ENCODE results near the gene GDF15. TPM values are rescaled to one million over a fixed set of nuclear protein-coding genes. Genes with fewer than 3 reads are reported as not detected.
"Not testable (repeated sequence)": the region's sequence is repeated elsewhere in the genome, so short reads cannot be mapped to it uniquely, and the experiment has no call there.

GDF15 gene
- total RNA-seq, 2 experiments from 2014 or later = 0.34 to 0.75 TPM

DNA sequence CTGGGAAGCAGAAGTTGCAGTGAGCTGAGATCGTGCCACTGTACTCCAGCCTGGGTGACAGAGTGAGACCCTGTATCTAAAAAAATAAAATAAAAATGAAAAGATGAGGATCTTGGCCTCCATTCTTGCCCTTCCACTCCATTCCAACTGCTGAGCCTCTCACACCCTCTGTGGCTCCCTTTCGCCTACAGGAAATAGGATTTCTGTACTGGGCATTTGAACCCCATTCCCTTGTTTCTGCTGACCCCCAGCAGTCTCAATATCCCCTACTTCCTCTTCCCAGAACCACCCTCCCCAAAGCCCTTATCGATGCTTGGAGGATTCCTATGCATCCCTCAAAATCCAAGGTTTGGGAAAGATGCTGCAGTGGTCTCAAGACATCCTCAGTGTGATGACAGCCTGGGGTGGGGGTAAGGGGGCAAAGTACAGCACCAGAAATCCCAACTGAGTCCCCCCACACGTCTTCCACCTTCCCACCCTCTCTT is 12.5 kb upstream of the GDF15 start:
- Mint-ChIP-seq H3K36me3 (no peaks in the 10 kb centered on the region), H3K9me3 (no peaks in the 10 kb centered on the region), H3K4me3 (peak overlapping the region; percentile 62), H3K27me3 (no peaks in the 10 kb centered on the region), H3K27ac (peak overlapping the region; percentile 88), H3K4me1 (peaks cover 11% of the 10 kb centered on the region)
- ATAC-seq (ENCODE audit: low read depth) (no peak), DNase-seq (no peak)
- POLR2A ChIA-PET = interaction anchor here (1.6 kb wide), 1 partner anchor 43 kb away, joined by 4 read pairs; no protein-coding TSS in a partner anchor

DNA sequence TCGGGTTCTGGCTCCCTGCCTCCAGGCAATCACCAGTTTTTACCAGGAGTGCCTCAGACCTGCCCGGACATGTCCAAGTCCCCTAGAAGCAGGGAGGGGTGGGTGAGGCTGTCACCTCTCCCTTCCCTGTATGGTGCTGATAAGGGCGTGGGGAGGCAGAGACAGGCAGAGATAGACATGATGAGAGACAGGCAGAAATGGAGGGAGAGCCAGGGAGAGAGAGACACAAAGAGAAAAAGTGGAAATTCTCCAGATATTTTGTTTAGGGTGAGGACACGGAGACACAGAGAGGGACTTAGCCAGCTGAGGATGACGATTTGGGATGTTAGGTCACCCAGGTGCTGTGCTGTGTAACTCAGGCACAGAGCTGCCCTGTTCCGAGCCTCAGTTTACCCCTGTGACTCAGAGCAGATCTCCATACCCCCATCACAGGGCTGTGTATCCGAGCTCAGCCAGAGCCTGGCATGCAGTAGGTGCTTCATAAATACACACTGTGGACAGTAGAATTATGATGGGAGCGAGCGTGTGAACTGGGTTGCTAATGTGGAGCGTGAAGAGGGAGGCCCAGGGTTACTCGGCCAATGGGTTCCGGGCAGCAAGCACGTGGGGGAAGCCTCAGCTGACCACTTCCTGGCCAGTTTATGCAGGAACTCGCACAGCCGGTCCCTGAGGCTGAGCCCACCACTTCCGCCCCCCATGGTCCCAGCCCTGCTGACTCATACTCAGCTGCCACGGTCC is 11.9 kb upstream of the GDF15 start:
- POLR2A ChIA-PET = interaction anchor here (0.5 to 1.6 kb wide), 2 partner anchors 20 to 43 kb away, joined by 4 to 6 read pairs; no protein-coding TSS in a partner anchor
- Mint-ChIP-seq H3K4me3 (peak overlapping the region; percentile 62), H3K27me3 (peaks cover 1% of the 10 kb centered on the region), H3K36me3 (no peaks in the 10 kb centered on the region), H3K4me1 (peaks cover 11% of the 10 kb centered on the region), H3K9me3 (no peaks in the 10 kb centered on the region), H3K27ac (peak overlapping the region; percentile 88)
- DNase-seq = peak; percentile 74
- ATAC-seq (ENCODE audit: low read depth) = peak; percentile 89

DNA sequence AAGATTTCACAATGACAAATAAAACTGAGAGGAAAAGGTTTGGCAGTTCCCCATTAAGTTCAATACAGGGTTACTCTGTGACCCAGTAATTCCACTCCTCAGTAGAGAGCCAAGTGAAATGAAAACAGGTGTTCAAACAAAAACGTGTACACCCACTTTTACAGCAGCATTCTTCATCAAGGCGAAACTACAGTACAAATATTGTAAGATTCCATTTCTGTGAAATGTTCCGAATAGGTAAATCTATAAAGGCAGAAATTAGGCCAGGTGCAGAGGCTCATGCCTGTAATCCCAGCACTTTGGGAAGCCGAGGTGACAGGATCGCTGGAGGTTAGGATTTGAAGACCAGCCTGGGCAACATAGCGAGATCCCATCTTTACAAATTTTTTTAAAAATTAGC is 8.9 kb upstream of the GDF15 start:
- Mint-ChIP-seq H3K9me3 (no peaks in the 10 kb centered on the region), H3K27me3 (peaks cover 4% of the 10 kb centered on the region), H3K36me3 (no peaks in the 10 kb centered on the region), H3K4me1 (peaks cover 12% of the 10 kb centered on the region), H3K4me3 (no peak overlapping the region), H3K27ac (no peak overlapping the region)
- POLR2A ChIA-PET = no interaction called here
- ATAC-seq (ENCODE audit: low read depth) = no peak
- no peak for DNase-seq

DNA sequence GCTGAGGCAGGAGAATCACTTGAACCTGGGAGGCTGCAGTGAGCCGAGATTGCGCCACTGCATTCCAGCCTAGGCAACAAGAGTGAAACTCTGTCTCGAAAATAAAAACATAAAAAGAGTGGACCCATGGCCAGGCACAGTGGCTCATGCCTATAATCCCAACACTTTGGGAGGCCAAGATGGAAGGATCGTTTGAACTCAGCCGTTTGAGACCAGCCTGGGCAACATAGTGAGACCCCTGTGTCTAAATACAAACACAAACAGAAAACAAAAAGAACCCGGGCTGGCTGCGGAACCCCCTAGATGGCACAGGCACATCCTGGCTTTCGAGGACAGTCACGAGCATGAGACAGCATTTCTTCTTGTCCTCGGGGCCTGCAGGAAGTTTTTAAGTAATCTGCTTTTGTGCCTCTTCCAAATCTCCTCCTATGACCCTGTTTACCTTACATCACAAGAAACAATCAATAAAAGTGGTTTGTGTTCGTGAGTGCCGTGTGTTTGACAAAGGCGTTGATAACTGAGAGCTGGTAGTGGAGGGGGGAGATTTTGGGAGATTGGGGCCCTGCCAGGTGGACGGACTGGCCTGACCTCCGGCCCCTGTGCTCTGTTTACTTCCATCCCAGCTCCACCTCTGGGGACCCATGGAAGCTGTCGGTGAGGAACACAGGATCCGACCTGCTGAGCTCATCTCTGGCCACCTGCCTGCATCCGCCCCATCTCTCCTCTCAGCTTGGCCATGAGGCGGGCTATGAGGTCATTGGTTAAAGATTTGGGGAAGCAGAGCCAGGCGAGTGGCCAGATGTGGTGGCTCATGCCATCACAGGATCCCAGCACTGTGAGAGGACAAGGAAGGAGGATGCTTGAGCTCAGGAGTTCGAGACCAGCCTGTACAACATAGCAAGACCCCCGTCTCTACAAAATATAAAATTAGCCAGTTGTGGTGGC is 5.9 kb upstream of the GDF15 start:
- ATAC-seq (ENCODE audit: low read depth) (no peak), DNase-seq (no peak)
- Mint-ChIP-seq H3K4me3 (no peak overlapping the region), H3K27me3 (peaks cover 11% of the 10 kb centered on the region), H3K36me3 (no peaks in the 10 kb centered on the region), H3K9me3 (no peaks in the 10 kb centered on the region), H3K4me1 (peaks cover 1% of the 10 kb centered on the region), H3K27ac (no peak overlapping the region)
- POLR2A ChIA-PET = interaction anchor here (1.6 kb wide), 1 partner anchor 34 kb away, joined by 3 read pairs; no protein-coding TSS in a partner anchor

DNA sequence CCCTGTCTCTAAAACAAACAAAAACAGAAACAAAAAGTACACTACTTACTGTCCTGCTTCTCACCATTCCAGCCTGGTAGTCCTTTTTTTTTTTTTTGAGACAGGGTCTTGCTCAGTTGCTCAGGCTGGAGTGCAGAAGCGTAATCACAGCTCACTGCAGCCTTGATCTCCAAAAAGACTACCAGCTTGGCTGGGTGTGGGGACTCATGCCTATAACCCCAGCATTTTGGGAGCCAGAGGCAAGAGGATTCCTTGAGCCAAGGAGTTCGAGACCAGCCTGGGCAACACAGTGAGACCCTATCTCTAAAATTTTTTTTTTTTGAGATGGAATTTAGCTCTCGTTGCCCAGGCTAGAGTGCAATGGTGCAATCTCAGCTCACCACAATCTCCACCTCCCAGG is 5.1 kb upstream of the GDF15 start:
- Mint-ChIP-seq H3K27me3 (peaks cover 15% of the 10 kb centered on the region), H3K9me3 (no peaks in the 10 kb centered on the region), H3K4me1 (peaks cover 1% of the 10 kb centered on the region), H3K27ac (no peak overlapping the region), H3K36me3 (no peaks in the 10 kb centered on the region), H3K4me3 (no peak overlapping the region)
- POLR2A ChIA-PET = interaction anchor here (0.7 to 1.6 kb wide), 2 partner anchors 12 to 33 kb away, joined by 3 to 5 read pairs; no protein-coding TSS in a partner anchor
- DNase-seq (no peak), ATAC-seq (ENCODE audit: low read depth) (no peak)

DNA sequence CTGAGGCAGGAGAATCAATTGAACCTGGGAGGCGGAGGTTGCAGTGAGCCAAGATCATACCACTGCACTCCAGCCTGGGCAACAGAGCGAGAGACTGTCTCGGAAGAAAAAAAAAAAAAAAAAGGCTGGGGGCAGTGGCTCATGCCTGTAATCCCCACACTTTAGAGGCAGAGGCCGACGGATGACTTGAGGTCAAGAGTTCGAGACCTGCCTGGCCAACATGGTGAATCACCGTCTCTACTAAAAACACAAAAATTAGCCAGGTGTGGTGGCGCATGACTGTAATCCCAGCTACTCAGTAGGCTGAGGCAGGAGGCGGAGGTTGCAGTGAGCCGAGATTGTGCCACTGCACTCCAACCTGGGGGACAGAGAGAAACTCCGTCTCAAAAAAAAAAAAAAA is 2.3 kb upstream of the GDF15 start:
- peaks cover 38% of the 10 kb centered on the region for H3K27me3 Mint-ChIP-seq
- H3K4me1 Mint-ChIP-seq; DNase-seq; H3K27ac Mint-ChIP-seq; H3K9me3 Mint-ChIP-seq; H3K36me3 Mint-ChIP-seq; ATAC-seq (ENCODE audit: low read depth); POLR2A ChIA-PET; H3K4me3 Mint-ChIP-seq: not testable (repeated sequence)

DNA sequence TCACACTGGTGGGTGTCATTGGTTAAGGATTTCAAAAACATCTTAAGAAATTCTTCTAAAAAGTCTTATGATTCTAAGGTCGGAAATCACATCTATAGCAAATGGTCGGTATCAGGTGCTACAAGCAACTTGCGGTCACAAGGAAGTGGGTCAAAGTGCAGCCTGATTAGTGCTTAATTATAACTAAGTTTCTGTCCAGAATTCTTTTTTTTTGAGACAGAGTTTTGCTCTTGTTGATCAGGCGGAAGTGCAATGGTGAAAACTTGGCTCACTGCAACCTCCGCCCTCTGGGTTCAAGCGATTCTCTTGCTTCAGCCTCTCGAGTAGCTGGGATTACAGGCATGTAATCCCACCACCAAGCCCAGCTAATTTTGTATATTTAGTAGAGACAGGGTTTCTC is 1.2 kb upstream of the GDF15 start:
- Mint-ChIP-seq H3K27ac (no peak overlapping the region), H3K27me3 (peaks cover 44% of the 10 kb centered on the region)

DNA sequence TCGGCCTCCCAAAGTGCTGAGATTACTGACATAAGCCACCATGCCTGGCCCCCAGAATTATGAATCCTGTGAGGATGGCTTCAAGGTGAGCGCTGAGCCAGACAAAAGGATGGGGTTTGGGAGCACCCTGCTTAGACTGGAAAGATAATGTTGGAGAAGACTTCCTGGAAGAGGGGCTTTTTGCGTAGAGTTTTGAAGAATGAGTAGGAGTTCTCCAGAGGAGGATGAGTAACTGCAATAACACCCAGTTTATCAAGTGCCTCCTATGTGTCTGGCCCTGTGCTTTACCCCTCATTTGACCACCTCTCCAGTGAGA is 641 bp upstream of the GDF15 start:
- POLR2A ChIA-PET = no interaction called here

More for the DNA sequence above, 1.2 kb upstream of the GDF15 start:
- Mint-ChIP-seq H3K4me3 (no peak overlapping the region), H3K36me3 (no peaks in the 10 kb centered on the region), H3K4me1 (peaks cover 6% of the 10 kb centered on the region), H3K9me3 (no peaks in the 10 kb centered on the region)
- ATAC-seq (ENCODE audit: low read depth) (no peak), DNase-seq (no peak)
- POLR2A ChIA-PET = no interaction called here

DNA sequence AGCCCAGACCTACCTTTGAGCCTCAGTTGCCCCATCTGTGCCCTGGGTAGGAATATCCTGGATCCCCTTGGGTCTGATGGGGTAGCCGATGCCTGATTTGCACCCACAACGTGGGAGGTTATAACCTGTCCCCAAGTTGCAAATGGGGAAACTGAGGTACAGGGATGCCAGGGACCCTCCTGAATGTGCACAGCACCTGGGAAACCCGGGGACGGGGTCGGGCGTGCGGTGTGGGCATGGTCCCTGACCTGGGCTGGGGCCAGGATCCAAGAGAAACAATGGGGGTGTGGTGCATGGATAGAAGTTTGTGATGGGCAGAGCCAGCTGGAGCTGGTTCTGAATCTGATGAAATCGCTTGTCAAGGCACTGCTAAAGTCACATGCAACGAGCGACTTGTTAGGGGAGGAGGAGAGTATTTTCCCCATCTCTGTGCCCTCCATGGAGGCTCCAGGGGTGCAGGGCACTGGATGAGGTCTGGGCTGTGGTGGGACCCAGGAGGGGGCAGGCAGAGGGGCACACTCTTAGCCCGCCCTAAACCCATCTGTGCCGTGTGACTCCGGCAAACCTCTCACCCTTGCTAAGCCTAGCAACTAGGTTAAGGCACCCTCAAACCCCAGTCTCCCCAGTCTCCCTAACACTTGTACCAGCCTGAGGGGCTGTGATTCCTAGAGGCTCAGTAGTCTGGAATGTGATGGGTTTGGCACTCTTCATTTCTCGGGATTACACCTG is 749 bp downstream of the GDF15 start:
- peaks cover 56% of the 10 kb centered on the region for H3K27me3 Mint-ChIP-seq
- no peaks in the 10 kb centered on the region for H3K9me3 Mint-ChIP-seq
- H3K27ac Mint-ChIP-seq = no peak overlapping the region
- H3K4me1 Mint-ChIP-seq = peaks cover 7% of the 10 kb centered on the region
- DNase-seq = no peak
- H3K36me3 Mint-ChIP-seq = no peaks in the 10 kb centered on the region
- no peak for ATAC-seq (ENCODE audit: low read depth)
- no peak overlapping the region for H3K4me3 Mint-ChIP-seq
- POLR2A ChIA-PET = no interaction called here

More for the DNA sequence above, 641 bp upstream of the GDF15 start:
- peaks cover 47% of the 10 kb centered on the region for H3K27me3 Mint-ChIP-seq
- DNase-seq = no peak
- peaks cover 7% of the 10 kb centered on the region for H3K4me1 Mint-ChIP-seq
- H3K4me3 Mint-ChIP-seq = no peak overlapping the region
- no peaks in the 10 kb centered on the region for H3K36me3 Mint-ChIP-seq
- no peaks in the 10 kb centered on the region for H3K9me3 Mint-ChIP-seq
- ATAC-seq (ENCODE audit: low read depth) = no peak
- no peak overlapping the region for H3K27ac Mint-ChIP-seq

DNA sequence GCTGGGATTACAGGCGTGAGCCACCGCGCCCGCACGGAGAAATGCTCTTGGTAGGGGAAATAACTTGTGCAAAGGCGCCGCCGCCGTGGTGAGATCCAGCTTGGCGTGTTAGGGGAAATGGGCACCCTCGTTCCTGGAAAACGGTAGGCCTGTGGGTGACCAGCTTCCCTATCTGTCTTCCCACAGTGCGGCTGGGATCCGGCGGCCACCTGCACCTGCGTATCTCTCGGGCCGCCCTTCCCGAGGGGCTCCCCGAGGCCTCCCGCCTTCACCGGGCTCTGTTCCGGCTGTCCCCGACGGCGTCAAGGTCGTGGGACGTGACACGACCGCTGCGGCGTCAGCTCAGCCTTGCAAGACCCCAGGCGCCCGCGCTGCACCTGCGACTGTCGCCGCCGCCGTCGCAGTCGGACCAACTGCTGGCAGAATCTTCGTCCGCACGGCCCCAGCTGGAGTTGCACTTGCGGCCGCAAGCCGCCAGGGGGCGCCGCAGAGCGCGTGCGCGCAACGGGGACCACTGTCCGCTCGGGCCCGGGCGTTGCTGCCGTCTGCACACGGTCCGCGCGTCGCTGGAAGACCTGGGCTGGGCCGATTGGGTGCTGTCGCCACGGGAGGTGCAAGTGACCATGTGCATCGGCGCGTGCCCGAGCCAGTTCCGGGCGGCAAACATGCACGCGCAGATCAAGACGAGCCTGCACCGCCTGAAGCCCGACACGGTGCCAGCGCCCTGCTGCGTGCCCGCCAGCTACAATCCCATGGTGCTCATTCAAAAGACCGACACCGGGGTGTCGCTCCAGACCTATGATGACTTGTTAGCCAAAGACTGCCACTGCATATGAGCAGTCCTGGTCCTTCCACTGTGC is 2.4 kb downstream of the GDF15 start:
- no peaks in the 10 kb centered on the region for H3K9me3 Mint-ChIP-seq
- ATAC-seq (ENCODE audit: low read depth) = peak; percentile 87
- peaks cover 10% of the 10 kb centered on the region for H3K4me1 Mint-ChIP-seq
- H3K4me3 Mint-ChIP-seq = peak overlapping the region; percentile 77
- no peak overlapping the region for H3K27ac Mint-ChIP-seq
- peak; percentile 90 for DNase-seq
- POLR2A ChIA-PET = interaction anchor here (0.8 to 3.2 kb wide), 7 partner anchors 13 to 109 kb away, joined by 3 to 14 read pairs (median 8); partner anchors contain the start of genes JUND and SSBP4
- H3K27me3 Mint-ChIP-seq = peaks cover 61% of the 10 kb centered on the region
- no peaks in the 10 kb centered on the region for H3K36me3 Mint-ChIP-seq

DNA sequence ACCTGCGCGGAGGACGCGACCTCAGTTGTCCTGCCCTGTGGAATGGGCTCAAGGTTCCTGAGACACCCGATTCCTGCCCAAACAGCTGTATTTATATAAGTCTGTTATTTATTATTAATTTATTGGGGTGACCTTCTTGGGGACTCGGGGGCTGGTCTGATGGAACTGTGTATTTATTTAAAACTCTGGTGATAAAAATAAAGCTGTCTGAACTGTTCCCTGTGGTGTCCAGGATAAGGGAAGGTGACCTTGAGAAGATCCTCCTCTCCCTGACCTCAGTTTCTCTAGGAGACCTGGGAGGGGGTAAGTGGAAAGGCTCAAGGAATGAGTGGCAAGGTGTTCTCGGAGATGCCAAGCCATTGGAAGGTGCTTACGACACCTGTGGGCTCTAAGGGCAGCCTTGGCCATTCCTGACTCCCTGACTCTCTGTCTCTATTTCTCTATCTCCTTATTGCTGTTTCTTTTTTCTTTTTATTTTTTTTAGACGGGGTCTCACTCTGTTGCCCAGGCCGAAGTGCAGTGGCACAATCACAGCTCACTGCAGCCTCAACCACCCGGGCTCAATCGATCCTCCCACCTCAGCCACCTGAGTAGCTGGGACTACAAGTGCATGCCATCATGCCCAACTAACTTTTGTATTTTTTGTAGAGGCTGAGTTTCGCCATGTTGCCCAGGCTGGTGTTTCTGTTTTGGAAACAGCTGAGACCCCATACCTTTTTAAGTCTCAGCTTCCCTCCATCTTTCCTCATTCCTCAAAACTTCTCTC is 3.2 kb downstream of the GDF15 start:
- Mint-ChIP-seq H3K27me3 (peaks cover 64% of the 10 kb centered on the region), H3K4me1 (peaks cover 12% of the 10 kb centered on the region), H3K4me3 (peak overlapping the region; percentile 31), H3K27ac (no peak overlapping the region), H3K9me3 (no peaks in the 10 kb centered on the region), H3K36me3 (no peaks in the 10 kb centered on the region)
- ATAC-seq (ENCODE audit: low read depth) (no peak), DNase-seq (no peak)
- POLR2A ChIA-PET = interaction anchor here (0.5 to 3.2 kb wide), 5 partner anchors 12 to 108 kb away, joined by 3 to 14 read pairs (median 8); partner anchors contain the start of genes JUND and SSBP4

DNA sequence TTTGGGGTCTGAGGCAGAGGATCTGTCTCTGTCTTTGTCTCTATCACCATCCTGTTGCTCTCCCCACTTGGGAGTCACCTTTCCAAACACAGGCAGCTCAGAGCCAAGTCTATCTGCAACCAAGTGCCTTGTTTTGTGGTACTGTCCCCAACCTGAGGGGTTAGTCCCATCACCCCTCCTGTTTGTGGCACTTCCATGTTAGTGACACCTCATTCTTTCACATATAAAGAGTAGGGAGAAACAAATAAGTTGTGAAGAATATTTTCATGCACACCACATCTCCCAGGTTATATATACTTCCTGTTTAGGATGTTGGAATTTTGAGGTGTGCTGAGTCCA is 3.7 kb downstream of the GDF15 start:
- no peaks in the 10 kb centered on the region for H3K9me3 Mint-ChIP-seq
- POLR2A ChIA-PET = interaction anchor here (0.5 to 3.2 kb wide), 4 partner anchors 11 to 109 kb away, joined by 3 to 14 read pairs (median 6); no protein-coding TSS in a partner anchor
- DNase-seq (no peak), ATAC-seq (ENCODE audit: low read depth) (no peak)
- H3K4me3 Mint-ChIP-seq = peak overlapping the region; percentile 31
- H3K27ac Mint-ChIP-seq = no peak overlapping the region
- H3K4me1 Mint-ChIP-seq = peaks cover 12% of the 10 kb centered on the region
- H3K27me3 Mint-ChIP-seq = peaks cover 65% of the 10 kb centered on the region
- H3K36me3 Mint-ChIP-seq = no peaks in the 10 kb centered on the region

Measured in activated naive CD8-positive, alpha-beta T cell treated with anti-CD3 and anti-CD28 coated beads, Interleukin-2, amount 10 ng/mL, durations not matched to agents 7 days and 5 days (primary cell).